Measurements from ENCODE around the gene VPS26C.
"Not testable (repeated sequence)": the region's sequence is repeated elsewhere in the genome, so short reads cannot be mapped to it uniquely, and the experiment has no call there.

The VPS26C gene

DNA sequence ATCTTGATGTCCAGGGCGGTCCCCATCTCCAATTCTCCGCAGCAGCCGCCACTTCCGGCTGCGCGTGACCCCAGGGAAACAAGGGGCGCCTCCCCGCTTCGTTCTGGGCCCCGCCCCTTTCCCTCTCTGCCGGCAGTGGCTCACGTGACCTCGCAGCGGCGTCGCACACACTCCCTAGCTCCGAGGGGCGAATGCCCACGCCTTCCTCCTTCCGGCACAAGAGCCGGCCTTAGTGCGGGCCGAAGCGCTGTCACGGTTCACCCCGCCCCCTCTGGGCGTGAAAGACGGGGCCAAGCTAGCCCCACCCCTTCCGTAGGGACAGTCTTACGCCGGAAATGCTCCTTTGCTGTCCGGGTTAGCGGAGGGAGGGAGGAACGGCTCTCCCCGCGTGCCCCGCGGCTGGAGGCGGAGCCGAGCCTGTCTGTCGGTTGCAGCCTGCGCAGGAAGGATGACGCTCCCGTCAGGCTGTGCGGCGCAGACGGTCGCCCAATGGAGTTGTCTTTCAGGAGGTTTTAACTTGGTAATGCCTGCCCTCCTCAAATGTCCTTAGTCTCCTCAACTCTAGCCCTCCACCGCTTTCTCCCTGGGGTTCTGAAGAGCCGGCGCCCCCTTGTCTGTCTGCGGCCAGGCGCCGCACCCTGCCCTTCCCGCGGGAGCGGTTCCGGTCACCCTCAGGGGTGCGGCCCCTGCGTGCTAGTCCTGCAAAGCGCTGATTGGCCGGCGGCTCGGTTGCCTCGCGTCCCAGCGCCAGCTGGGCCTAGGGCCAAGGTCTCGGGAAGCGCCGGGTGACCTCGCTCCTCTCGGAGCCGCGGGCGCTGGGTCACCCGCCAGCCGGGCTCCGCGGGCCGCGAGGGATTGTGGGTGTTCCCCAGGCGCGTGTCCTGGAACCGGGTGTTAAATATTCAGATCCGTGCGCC lies at the start of gene VPS26C:
TSS of gene VPS26C (minus strand) at position 66 of the 917 bp plus-strand sequence. CDS start at position 26, 40 bp downstream.
- DNase-seq (ENCODE audit: low spot score) = peak; percentile 99

DNA sequence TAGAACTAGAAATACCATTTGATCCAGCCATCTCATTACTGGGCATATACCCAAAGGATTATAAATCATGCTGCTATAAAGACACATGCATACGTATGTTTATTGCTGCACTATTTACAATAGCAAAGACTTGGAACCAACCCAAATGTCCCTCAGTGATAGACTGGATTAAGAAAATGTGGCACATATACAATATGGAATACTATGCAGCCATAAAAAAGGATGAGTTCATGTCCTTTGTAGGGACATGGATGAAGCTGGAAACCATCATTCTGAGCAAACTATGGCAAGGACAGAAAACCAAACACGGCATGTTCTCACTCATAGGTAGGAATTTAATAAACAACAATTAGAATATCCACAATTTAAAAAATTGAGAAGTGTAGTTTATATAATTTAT lies 48.9 kb upstream of the VPS26C start:
- not testable (repeated sequence) for DNase-seq (ENCODE audit: low spot score)

DNA sequence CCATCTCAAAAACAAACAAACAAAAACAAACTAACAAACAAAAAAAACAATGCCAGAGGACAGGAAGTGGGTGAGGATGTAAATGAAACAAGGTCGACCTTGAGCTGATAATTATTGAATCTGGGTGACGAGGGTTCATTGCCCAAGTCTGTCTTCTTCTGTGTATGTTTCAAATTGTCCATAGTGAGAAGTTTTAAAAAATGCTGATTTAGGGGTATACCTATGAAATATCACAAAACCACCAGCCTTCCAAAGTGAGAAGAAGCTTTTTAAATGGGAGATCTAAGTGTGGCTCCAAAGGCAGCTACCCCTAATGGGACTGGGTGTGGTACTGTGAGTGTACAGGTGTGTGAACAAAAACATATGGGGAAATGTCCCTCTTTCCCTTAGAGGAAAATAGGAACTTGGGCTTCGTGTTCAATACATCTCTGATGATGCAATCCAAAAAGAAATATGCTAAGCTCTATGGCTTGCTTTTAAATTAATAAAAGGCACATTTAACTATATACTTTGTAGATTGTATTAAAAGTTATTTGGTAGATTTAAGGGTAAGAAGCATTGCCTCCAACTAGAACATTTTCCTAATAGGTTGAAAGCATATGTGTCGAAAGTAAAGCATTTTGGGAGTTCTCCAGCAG lies 33.1 kb upstream of the VPS26C start:
- DNase-seq (ENCODE audit: low spot score) = no peak

DNA sequence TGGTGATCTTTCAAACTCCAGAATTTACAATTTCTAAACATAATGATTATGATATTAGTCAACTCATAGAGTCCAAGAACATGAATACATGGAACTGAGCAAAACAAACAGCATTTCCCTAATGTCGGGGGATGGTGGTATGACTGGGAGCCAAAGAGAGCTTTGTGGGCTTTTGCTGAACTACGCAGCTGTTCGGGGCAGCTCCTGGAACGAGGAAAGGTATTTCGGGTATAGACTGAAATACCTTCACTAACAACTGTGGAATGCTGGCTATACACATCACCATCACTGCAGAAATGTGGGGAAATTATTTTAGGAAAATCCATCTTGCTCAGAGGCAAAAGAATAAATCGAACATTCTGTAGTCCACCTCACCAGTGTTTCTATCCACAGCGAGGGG lies 30.2 kb upstream of the VPS26C start:
- no peak for DNase-seq (ENCODE audit: low spot score)

DNA sequence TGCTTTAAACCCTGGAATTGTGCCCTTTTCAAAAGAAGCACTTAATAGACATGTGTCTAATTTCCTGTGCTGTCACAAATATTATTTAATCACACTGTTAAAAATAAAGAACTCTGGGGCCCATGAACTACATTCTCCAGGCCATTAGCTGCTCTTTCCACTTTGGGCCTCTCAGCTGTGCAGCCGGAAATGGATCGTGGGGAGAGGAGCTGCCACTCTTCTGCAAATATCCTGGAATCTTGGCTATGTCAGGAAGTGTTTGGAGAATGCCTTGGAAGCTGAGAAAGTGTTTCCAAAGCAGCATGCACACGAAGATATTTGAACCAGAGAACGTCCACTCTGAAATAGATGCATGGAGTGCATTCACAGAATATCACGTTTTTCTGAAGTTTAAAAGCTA lies 27.5 kb upstream of the VPS26C start:
- no peak for DNase-seq (ENCODE audit: low spot score)

DNA sequence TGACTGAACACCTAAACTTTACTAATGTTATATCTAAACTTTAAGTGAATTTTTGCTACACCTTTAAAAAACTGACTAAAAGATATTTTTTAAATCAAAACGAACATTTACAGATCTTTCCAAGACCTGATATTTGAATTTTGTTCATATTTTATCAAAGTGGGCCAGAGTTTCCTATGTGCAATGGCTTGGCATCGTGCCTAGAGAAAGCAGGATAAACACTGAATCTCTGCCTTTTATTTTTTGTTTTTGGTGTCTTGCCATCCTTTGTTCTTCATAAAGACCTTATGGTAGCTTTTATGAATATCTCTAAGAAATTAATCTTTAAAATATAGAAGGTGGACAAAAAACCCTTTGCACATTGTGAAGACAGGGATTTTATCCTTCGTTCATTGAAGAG lies 25.8 kb upstream of the VPS26C start:
- DNase-seq (ENCODE audit: low spot score) = no peak

DNA sequence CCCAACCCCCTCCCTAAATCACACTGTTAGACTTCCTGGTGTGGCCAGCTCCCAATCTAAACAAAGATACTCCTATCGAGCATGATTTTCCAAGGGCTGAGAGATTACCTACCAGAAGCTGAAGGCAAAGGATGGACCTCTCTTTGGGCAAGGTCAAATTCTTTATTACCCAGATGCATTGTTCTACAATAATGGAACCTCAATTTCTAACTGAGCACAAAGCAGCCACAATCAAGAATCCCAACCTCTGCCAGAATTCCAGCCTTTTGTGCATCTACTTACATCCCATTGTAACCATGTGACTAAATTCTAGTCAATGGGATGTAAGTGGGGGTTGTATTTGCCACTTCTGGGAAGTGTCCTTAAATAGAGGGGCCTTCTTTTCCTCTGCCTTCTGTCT lies 24.9 kb upstream of the VPS26C start:
- no peak for DNase-seq (ENCODE audit: low spot score)

DNA sequence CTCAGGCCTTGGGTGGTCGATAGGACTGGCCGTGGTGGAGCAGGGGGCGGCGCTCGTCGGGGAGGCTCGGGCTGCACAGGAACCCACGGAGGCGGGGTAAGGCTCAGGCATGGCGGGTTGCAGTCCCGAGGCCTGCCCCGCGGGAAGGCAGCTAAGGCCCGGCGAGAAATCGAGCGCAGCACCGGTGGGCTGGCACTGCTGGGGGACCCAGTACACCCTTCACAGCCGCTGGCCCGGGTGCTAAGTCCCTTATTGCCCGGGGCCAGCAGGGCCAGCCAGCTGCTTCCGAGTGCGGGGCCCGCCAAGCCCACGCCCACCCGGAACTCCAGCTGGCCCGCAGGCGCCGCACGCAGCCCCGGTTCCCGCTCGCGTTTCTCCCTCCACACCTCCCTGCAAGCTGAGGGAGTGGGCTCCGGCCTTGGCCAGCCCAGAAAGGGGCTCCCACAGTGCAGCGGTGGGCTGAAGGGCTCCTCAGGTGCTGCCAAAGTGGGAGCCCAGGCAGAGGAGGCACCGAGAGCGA lies 16.1 kb upstream of the VPS26C start:
- not testable (repeated sequence) for DNase-seq (ENCODE audit: low spot score)

DNA sequence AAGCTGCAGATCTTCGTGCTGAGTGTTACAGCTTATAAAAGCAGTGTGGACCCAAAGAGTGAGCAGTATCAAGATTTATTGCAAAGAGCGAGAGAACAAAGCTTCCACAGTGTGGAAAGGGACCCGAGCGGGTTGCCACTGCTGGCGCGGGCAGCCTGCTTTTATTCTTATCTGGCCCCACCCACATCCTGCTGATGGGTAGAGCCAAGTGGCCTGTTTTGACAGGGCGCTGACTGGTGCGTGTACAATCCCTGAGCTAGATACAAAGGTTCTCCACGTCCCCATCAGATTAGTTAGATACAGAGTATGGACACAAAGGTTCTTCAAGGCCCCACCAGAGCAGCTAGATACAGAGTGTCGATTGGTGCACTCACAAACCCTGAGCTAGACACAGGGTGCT lies 15.5 kb upstream of the VPS26C start:
- DNase-seq (ENCODE audit: low spot score) = not testable (repeated sequence)

DNA sequence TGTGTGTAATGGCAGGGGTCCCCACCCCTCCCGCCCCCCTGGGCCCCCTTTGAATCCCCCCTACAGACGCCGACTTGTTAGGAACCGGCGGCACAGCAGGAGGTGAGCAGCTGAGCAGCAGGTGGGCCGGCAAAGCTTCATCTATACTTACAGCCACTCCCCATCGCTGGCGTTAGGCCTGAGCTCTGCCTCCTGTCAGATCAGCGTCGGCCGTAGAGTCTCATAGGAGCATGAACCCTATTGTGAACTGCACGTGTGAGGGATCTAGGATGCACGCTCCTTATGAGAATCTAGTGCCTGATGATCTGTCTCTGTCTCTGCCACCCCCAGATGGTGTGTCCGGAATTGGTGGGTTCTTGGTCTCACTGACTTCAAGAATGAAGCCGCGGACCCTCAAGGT lies 14.9 kb upstream of the VPS26C start:
- no peak for DNase-seq (ENCODE audit: low spot score)

DNA sequence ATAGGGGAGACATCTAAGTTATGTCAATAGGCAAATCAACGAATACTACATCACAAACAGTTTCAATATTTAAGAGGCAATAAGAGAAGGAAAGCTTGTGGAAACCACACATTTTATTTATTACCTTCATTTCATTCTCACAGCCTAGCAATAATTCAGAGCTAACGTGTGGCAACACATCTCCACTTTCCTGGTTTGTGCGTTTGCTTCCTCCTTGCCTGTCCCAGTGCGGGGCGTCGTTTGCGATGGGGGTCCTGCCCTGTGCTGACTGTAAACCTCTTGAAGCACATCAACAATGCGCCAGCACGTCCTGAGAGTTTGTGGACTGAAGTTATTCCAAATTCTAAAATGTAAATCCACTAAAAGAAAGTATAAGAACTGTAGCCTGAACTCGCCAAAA lies 14.4 kb upstream of the VPS26C start:
- no peak for DNase-seq (ENCODE audit: low spot score)

DNA sequence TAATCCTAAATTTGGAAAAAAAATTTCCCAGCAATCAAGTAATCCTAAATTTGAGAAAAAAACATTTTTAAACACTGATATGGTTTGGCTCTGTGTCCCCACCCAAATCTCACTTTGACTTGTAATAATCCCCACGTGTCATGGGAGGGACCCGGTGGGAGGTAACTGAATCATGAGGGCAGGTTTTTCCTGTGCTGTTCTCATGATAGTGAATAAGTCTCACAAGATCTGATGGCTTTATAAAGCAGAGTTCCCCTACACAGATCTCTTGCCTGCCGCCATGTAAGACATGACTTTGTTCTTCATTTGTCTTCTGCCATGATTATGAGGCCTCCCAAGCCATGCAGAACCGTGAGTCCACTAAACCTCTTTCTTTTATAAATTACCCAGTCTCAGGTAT lies 12.1 kb upstream of the VPS26C start:
- DNase-seq (ENCODE audit: low spot score) = not testable (repeated sequence)

DNA sequence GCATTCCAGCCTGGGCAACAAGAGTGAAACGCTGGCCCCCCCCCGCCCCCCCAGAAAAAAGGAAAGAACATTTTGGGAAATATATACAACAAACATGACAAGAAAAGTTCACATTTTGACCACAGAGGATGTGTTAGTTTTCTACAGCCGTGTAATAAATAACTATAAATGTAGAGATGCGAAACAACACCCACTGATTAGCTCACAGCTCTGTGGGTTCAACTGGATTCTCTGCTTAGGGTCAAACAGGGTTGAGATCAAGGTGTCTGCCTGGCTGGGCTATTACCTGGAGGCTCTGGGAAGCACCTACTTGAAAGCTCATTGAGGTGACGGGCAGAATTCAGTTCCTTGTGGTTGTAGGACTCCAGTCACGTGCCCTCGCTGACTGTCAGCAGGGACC lies 11.1 kb upstream of the VPS26C start:
- no peak for DNase-seq (ENCODE audit: low spot score)

DNA sequence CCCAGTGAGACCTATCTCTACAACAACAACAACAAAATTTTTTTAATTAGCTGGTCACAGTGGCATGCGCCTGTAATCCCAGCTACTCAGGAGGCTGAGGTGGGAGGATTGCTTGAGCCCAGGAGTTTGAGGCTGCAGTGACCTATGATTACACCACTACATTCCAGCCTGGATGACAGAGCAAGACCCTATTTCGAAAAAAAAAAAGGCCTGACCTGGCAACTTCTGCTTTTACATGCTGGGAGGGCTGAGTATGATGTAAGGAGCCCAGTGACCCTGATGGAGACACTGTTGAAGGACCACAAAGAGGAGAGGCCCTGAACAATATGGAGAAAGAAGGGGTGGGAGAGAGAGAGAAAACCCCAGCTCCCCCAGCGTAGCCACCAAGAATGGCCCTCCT lies 9.2 kb upstream of the VPS26C start:
- DNase-seq (ENCODE audit: low spot score) = no peak

DNA sequence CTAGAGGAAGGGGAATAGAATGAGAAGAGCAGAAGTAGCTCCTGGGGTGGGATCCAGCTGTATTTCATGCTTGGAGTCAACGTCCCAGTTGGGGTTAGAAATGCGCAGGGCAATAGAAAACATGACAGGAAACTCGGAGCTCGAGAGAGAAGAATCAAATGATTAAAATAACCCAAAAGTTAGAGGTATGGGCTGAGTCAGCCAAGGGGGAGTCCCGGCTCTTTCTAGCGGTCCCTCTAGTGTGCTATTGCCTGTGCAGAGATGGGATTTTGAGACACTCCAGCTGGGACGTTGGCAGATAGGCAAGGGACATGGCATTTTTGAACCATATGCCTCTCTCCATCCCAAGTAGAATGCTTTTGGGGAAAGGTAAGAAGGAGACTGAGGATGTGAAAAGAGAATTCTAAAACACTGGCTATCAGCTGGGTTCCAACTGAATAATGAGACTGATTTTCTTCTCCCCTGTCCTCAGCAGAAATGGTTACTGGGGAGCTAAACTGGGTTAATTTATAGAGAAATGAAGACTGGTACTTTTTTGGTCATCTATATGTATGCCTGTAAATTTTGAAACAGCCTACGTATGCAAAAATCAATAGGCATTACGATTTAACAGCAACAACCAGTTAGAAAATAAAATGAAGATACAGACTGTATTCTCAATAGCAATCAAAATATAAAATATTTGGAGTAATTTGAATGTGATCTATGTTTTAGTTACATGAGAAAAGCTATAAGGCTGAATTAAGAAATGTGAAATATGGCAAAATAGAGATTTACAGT lies 7.0 kb upstream of the VPS26C start:
- DNase-seq (ENCODE audit: low spot score) = no peak

DNA sequence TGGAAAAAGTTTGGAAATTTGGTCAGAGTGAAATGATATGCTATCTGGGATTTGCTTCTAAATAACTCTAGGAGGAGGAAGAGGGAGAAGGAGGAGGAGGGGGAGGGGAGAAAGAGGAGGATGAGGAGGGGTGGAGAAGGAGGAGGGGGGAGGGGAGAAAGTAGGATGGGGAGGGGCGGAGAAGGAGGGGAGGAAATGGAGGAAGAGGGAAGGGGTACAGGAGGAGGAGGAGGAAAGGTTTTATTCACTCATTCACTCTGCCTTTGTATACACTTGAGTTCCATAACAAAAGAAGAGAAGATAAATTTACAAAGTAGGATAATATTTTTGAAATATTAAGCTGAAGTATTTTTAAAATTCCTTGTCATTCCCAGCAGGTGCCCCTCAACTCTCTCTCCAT lies 6.3 kb upstream of the VPS26C start:
- no peak for DNase-seq (ENCODE audit: low spot score)

DNA sequence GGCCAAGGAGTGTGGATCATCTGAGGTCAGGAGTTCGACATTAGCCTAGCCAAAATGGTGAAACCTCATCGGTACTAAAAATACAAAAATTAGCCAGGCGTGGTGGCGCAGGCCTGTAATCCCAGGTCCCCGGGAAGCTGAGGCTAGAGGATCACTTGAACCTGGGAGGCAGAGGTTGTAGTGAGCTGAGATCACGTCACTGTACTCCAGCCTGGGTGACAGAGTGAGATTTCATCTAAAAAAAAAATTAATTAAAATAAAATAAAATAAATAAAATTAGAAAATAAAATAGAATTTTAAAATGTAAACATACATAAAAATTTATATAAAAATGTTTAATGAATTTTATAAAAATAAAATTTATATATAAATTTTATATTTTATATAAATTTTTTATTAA lies 5.8 kb upstream of the VPS26C start:
- DNase-seq (ENCODE audit: low spot score) = no peak

DNA sequence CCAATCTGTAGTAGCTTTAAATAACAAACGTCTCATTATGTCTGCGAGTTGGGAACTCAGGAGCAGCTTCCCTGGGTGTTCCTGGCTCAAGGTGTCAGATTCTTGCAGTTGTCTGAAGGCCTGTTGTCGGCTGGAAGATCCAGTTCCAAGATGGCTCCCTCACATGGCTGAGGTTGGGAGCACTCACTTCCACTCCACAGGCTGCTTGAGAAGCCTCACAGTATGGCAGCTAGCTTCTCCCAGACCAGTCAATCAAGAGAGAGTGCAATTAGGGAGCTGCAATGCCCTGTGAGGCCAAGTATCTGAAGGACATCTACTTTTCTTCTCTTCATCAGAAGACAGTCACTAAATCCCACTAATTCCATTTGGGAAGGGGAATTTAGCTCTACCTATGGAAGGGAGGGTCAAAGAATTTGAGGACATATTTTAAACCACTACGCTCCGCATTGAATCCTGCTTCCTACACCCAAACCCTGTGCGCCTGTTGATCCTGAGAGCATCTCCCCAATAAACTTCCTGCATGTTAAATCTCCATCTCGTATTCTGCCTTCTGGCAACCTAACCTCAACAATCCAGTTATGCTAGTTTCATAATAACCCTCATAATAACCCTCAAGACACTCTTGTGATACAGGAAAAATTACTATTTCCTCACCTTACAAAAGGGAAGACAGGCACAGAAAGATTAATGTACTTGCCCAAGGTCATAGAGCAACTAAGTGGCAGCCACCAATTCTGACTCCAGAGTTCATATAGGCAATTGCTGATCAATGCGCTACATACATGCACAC lies 3.6 kb upstream of the VPS26C start:
- no peak for DNase-seq (ENCODE audit: low spot score)

DNA sequence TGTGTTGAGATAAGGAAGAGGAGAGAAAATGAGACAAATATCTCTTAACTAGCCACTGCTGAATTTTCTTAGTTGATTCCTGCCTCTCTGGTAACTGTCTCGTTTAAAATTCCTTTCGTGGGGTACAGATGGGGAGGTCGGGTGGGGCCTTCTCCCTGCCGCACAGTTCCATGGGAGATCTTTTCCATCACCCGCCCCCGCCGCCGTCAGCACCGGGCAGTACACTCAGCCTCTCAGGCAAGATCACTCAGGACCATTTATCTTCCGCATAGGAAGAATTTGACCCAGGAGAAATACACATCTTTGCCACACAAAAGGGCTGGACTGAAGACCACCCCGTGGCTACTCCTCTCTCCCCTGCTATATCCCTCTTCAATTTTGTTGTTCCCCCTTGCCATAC lies 2.3 kb upstream of the VPS26C start:
- no peak for DNase-seq (ENCODE audit: low spot score)

DNA sequence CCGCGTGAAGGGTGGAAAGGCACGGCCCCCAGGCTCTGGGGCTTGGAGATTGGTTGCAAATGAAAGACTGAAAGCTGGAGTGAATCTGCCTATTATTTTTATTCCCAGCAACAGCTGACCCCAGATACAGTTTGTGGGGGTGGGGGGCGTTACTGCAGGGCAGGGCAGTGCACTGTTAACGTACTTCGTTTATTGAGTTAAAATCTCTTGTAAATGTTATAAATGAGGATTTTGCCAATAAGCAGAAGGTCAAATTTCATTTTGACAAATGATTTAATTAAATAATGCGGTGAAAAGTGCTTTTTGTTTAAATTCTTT lies 1.0 kb upstream of the VPS26C start:
- DNase-seq (ENCODE audit: low spot score) = no peak

DNA sequence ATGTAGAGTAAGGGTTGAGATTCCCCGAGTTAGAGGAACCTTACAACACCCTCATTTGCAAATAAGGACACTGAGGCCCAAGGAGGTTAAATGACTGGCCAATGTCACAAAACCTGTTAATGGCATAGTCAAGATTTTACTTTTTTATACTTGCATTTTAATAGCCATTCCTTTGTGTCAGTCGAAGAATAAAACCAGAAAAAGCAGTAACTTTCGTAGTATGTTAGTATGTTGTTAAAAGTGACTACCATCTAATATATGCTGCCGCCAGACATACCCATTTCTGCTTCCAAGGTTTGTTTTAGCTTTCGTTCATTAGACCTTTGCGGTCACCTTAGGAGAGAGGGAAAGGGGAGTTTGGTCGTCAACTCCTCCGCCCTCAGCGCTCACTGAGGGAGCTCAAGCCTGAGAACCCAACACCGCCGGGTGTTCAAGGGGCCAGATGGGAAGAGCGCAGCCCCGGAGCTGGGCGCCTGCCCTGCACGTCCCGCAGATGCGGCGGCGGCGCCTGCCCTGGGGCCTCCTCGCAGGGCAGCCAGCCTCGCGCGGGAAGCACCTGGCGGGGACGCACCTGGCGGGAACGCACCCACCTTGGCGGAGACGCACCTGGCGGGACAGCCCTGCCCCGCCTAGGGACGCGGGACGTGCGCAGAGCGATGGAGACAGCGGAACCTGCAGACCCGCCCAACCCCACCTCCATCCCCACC lies 466 bp downstream of the VPS26C start:
- no peak for DNase-seq (ENCODE audit: low spot score)

Measured in putamen (tissue), 1 donor.